Stimulated activated CD8-positive, alpha-beta memory T cell treated with anti-CD3 and anti-CD28 coated beads, Interleukin-12 subunit alpha, Interleukin-12 subunit beta, amount 100 ng/mL, for 24 hours (primary cell): Measurements from ENCODE around the gene RNF32.
"Not testable (repeated sequence)": the region's sequence is repeated elsewhere in the genome, so short reads cannot be mapped to it uniquely, and the experiment has no call there.

Experiments used
- DNase-seq: peaks from one replicate; pipeline ENCODE4 v3.0.0-alpha.2; 2020; ENCODE audit errors: extremely low read depth

RNF32 gene

GRCh38 chr7:156642306-156643045 lies 1.9 kb downstream of the RNF32 start:
- DNase-seq: no peak

GRCh38 chr7:156647330-156647729 lies 6.8 kb downstream of the RNF32 start:
- DNase-seq: not testable (repeated sequence)

GRCh38 chr7:156650042-156650441 lies 9.5 kb downstream of the RNF32 start:
- no peak for DNase-seq

- DNase-seq: no peak
These were observed 10.9 kb downstream of the RNF32 start for GRCh38 chr7:156651474-156651873.

GRCh38 chr7:156652886-156653568 lies 12.5 kb downstream of the RNF32 start:
- no peak for DNase-seq

- no peak for DNase-seq
These were observed 14.1 kb downstream of the RNF32 start for GRCh38 chr7:156654511-156655234.

- no peak for DNase-seq
These were observed 14.7 kb downstream of the RNF32 start for GRCh38 chr7:156655251-156655650.

- no peak for DNase-seq
These were observed 15.4 kb downstream of the RNF32 start for GRCh38 chr7:156655983-156656382.

- DNase-seq: no peak
These were observed 16.0 kb downstream of the RNF32 start for GRCh38 chr7:156656598-156656997.

- no peak for DNase-seq
These were observed 17.1 kb downstream of the RNF32 start for GRCh38 chr7:156657681-156658080.

- no peak for DNase-seq
These were observed 18.6 kb downstream of the RNF32 start for GRCh38 chr7:156659203-156659602.

GRCh38 chr7:156659961-156660360 lies 19.4 kb downstream of the RNF32 start:
- no peak for DNase-seq

GRCh38 chr7:156661637-156662036 lies 21.1 kb downstream of the RNF32 start:
- DNase-seq: no peak

GRCh38 chr7:156662277-156662676 lies 21.7 kb downstream of the RNF32 start:
- no peak for DNase-seq

- no peak for DNase-seq
These were observed 24.5 kb downstream of the RNF32 start for GRCh38 chr7:156665101-156665500.

- no peak for DNase-seq
These were observed 26.0 kb downstream of the RNF32 start for GRCh38 chr7:156666368-156667109.

GRCh38 chr7:156667110-156667426 lies 26.5 kb downstream of the RNF32 start:
- no peak for DNase-seq

GRCh38 chr7:156668130-156668741 lies 27.7 kb downstream of the RNF32 start:
- DNase-seq: no peak

- DNase-seq: no peak
These were observed 28.7 kb downstream of the RNF32 start for GRCh38 chr7:156669035-156669828.

- no peak for DNase-seq
These were observed 32.9 kb downstream of the RNF32 start for GRCh38 chr7:156673454-156673853.

GRCh38 chr7:156673902-156674301 lies 33.3 kb downstream of the RNF32 start:
- no peak for DNase-seq
